ENCODE results near the gene BSN. TPM values are rescaled to one million over a fixed set of nuclear protein-coding genes. Genes with fewer than 3 reads are reported as not detected.

The BSN gene
- total RNA-seq, 1 experiment from 2014 or later = 0.87 TPM

- ATAC-seq = no peak
Observed at GRCh38 chr3:49665822-49666519, 111.7 kb downstream of the BSN start.

GRCh38 chr3:49666592-49666991, 112.3 kb downstream of the BSN start:
- no peak for ATAC-seq
- H3K27me3 ChIP-seq (ENCODE audit: control insufficient read depth, insufficient read depth, low read length) = no peaks in the 10 kb centered on the region
- intact Hi-C loops (cut with micrococcal nuclease; ENCODE audit: unreplicated experiment) (no loop called here), in situ Hi-C loops (cut with HindIII; ENCODE audit: low pct_unique_long_range_greater_than_20kb, low sequenced_read_pairs) (no loop called here)
- no peaks in the 10 kb centered on the region for H3K9me3 ChIP-seq (ENCODE audit: control insufficient read depth, insufficient read depth, low read depth, low read length)
- ChIA-PET POLR2A (no interaction called here), CTCF (interaction anchor here (0.5 to 1.0 kb wide), 2 partner anchors 127 to 129 kb away, joined by 3 to 5 read pairs; no protein-coding TSS in a partner anchor)
- TF ChIP-seq, protein P1, sequence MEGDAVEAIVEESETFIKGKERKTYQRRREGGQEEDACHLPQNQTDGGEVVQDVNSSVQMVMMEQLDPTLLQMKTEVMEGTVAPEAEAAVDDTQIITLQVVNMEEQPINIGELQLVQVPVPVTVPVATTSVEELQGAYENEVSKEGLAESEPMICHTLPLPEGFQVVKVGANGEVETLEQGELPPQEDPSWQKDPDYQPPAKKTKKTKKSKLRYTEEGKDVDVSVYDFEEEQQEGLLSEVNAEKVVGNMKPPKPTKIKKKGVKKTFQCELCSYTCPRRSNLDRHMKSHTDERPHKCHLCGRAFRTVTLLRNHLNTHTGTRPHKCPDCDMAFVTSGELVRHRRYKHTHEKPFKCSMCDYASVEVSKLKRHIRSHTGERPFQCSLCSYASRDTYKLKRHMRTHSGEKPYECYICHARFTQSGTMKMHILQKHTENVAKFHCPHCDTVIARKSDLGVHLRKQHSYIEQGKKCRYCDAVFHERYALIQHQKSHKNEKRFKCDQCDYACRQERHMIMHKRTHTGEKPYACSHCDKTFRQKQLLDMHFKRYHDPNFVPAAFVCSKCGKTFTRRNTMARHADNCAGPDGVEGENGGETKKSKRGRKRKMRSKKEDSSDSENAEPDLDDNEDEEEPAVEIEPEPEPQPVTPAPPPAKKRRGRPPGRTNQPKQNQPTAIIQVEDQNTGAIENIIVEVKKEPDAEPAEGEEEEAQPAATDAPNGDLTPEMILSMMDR (IDR thresholded peaks at IDR 0.05) = no peak
- TF ChIP-seq, protein P2, sequence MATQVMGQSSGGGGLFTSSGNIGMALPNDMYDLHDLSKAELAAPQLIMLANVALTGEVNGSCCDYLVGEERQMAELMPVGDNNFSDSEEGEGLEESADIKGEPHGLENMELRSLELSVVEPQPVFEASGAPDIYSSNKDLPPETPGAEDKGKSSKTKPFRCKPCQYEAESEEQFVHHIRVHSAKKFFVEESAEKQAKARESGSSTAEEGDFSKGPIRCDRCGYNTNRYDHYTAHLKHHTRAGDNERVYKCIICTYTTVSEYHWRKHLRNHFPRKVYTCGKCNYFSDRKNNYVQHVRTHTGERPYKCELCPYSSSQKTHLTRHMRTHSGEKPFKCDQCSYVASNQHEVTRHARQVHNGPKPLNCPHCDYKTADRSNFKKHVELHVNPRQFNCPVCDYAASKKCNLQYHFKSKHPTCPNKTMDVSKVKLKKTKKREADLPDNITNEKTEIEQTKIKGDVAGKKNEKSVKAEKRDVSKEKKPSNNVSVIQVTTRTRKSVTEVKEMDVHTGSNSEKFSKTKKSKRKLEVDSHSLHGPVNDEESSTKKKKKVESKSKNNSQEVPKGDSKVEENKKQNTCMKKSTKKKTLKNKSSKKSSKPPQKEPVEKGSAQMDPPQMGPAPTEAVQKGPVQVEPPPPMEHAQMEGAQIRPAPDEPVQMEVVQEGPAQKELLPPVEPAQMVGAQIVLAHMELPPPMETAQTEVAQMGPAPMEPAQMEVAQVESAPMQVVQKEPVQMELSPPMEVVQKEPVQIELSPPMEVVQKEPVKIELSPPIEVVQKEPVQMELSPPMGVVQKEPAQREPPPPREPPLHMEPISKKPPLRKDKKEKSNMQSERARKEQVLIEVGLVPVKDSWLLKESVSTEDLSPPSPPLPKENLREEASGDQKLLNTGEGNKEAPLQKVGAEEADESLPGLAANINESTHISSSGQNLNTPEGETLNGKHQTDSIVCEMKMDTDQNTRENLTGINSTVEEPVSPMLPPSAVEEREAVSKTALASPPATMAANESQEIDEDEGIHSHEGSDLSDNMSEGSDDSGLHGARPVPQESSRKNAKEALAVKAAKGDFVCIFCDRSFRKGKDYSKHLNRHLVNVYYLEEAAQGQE (IDR thresholded peaks at IDR 0.05; ENCODE audit: insufficient read depth in 1 of 2, low read depth in 2 of 2, low read length in 1 of 2) = no peak
- TF ChIP-seq POLR2AphosphoS5 (IDR thresholded peaks at IDR 0.05; ENCODE audit: low read depth, low read length) = no peak
- no peak for TF ChIP-seq SIN3A (IDR thresholded peaks at IDR 0.05; ENCODE audit: borderline replicate concordance, insufficient read depth, low read depth, low read length)
- no peak for TF ChIP-seq TCF7L2 (IDR thresholded peaks at IDR 0.05; ENCODE audit: low read depth, low read length)
- no peak overlapping the region for H3K4me3 ChIP-seq (ENCODE audit: low read depth in 2 of 2, low read length in 2 of 2)
- no peak for DNase-seq (ENCODE audit: low read depth, low spot score)
- no peak overlapping the region for H3K27ac ChIP-seq (ENCODE audit: low read length)
- H3K4me1 ChIP-seq (ENCODE audit: control insufficient read depth, insufficient read depth, low read length) = peaks cover 8% of the 10 kb centered on the region; the same call in 1 of the 2 replicates
- no peaks in the 10 kb centered on the region for H3K36me3 ChIP-seq (ENCODE audit: control insufficient read depth, insufficient read depth, low read length)
- BruUV-seq (replicated peaks) = no TSS peak

More at GRCh38 chr3:49665822-49666519, 111.7 kb downstream of the BSN start:
- Histone ChIP-seq H3K9me3 (ENCODE audit: control insufficient read depth, insufficient read depth, low read depth, low read length) (no peaks in the 10 kb centered on the region), H3K4me3 (ENCODE audit: low read depth in 2 of 2, low read length in 2 of 2) (no peak overlapping the region), H3K4me1 (ENCODE audit: control insufficient read depth, insufficient read depth, low read length) (peaks cover 8% of the 10 kb centered on the region; the same call in 1 of the 2 replicates), H3K27me3 (ENCODE audit: control insufficient read depth, insufficient read depth, low read length) (no peaks in the 10 kb centered on the region), H3K36me3 (ENCODE audit: control insufficient read depth, insufficient read depth, low read length) (no peaks in the 10 kb centered on the region), H3K27ac (ENCODE audit: low read length) (no peak overlapping the region)
- no peak for DNase-seq (ENCODE audit: low read depth, low spot score)
- TF ChIP-seq SIN3A (IDR thresholded peaks at IDR 0.05; ENCODE audit: borderline replicate concordance, insufficient read depth, low read depth, low read length) = no peak
- TF ChIP-seq, protein P1 (IDR thresholded peaks at IDR 0.05) = no peak
- TF ChIP-seq TCF7L2 (IDR thresholded peaks at IDR 0.05; ENCODE audit: low read depth, low read length) = no peak
- TF ChIP-seq, protein P2 (IDR thresholded peaks at IDR 0.05; ENCODE audit: insufficient read depth in 1 of 2, low read depth in 2 of 2, low read length in 1 of 2) = no peak
- TF ChIP-seq POLR2AphosphoS5 (IDR thresholded peaks at IDR 0.05; ENCODE audit: low read depth, low read length) = no peak
- in situ Hi-C loops (cut with HindIII; ENCODE audit: low pct_unique_long_range_greater_than_20kb, low sequenced_read_pairs) (no loop called here), intact Hi-C loops (cut with micrococcal nuclease; ENCODE audit: unreplicated experiment) (no loop called here)
- no TSS peak for BruUV-seq (replicated peaks)
- ChIA-PET CTCF (interaction anchor here (1.0 kb wide), 1 partner anchor 126 kb away, joined by 3 read pairs; no protein-coding TSS in a partner anchor), POLR2A (interaction anchor here (0.6 kb wide), 1 partner anchor 123 kb away, joined by 14 read pairs; no protein-coding TSS in a partner anchor)
